Transverse colon (tissue), 4 donors: ENCODE measurements around the gene NCF4. TPM values are rescaled to one million over a fixed set of nuclear protein-coding genes. Genes with fewer than 3 reads are reported as not detected.

Experiments used
- DNase-seq: peaks from one replicate; pipeline ENCODE4 v3.0.0-alpha.2; 2019
- H3K27ac ChIP-seq, 4 donors: fragments of 200-600 bp; sonication (generic); 2 replicates each; pipeline ENCODE4 v1.5.1; 2016 to 2018; ENCODE audit warnings: inconsistent platforms in 4 of 4
- H3K27me3 ChIP-seq: fragments of 200-600 bp; sonication (generic); 2 replicates; pipeline ENCODE4 v1.5.1; 2017; ENCODE audit warnings: inconsistent platforms
- H3K36me3 ChIP-seq, 4 donors: fragments of 200-600 bp; sonication (generic); 2 replicates each; pipeline ENCODE4 v1.5.1; 2017 to 2019; ENCODE audit warnings: inconsistent platforms in 4 of 4
- H3K4me1 ChIP-seq, 4 donors: fragments of 200-600 bp; sonication (generic); 2 replicates each; pipeline ENCODE4 v1.5.1; 2017 to 2020; ENCODE audit warnings: inconsistent platforms in 4 of 4
- H3K4me3 ChIP-seq, 4 donors: fragments of 200-600 bp; sonication (generic); 1 replicate in 1 of 4; 2 replicates in 3 of 4; pipeline versions ENCODE4 v1.5.1 to v1.6.1; 2017 to 2019; ENCODE audit warnings: inconsistent platforms in 4 of 4
- H3K9me3 ChIP-seq, 2 donors: fragments of 200-600 bp; sonication (generic); 2 replicates each; pipeline ENCODE4 v1.5.1; 2017 to 2019; ENCODE audit warnings: inconsistent platforms in 2 of 2
- EP300 ChIP-seq: sonication (generic); formaldehyde crosslinking; IDR thresholded peaks from one replicate; pipeline ENCODE4 v1.6.1; 2017; ENCODE audit warnings: antibody characterized with exemption, low read depth
- POLR2A ChIP-seq: fragments of 450-650 bp; IDR thresholded peaks from one replicate; pipeline ENCODE4 v1.6.1; 2016; ENCODE audit warnings: antibody characterized with exemption, mild to moderate bottlenecking, moderate library complexity
- POLR2AphosphoS5 ChIP-seq, 3 donors: sonication (generic); formaldehyde crosslinking; IDR thresholded peaks; one replicate each; pipeline ENCODE4 v1.6.1; 2016; ENCODE audit warnings: antibody characterized with exemption in 3 of 3
- WGBS, 2 donors: methylation state at CpG; one replicate each; pipeline ENCODE4 v1.1.5; 2018; ENCODE audit warnings: low coverage in 1 of 2; 5-methylcytosine and 5-hydroxymethylcytosine counted together
- in situ Hi-C, 4 donors: fragments of 200-750 bp; cut with MboI; loops; one replicate each; pipeline versions ENCODE4 v1.15.0 to v1.15.1; 2017; ENCODE audit warnings: low sequenced_read_pairs in 3 of 4, low pct_ligation_motif_present in 1 of 4, low pct_unique_long_range_greater_than_20kb in 1 of 4
- intact Hi-C: fragments of 100-400 bp; cut with DNase I; formaldehyde crosslinking; loops from one replicate; pipeline ENCODE4 v1.15.1; 2023; ENCODE audit warnings: low total_unique reads
- total RNA-seq, 4 donors: library from RNA; depleted of rRNA; stranded (reverse); fragments of >200 nt; gene quantifications; one replicate each; pipeline ENCODE4 v1.1.0, GENCODE V29; 2016
- TF ChIP-seq, protein P1 (sequence below), 5 experiments: fragments of 200-600 bp in 3 of 5; fragments of 450-650 bp in 2 of 5; sonication (generic) in 3 of 5; IDR thresholded peaks; 1 replicate in 2 of 5; 2 replicates in 3 of 5; pipeline ENCODE4 v1.5.1; 2016 to 2017; ENCODE audit warnings: antibody characterized with exemption in 5 of 5, inconsistent platforms in 3 of 5, mild to moderate bottlenecking in 2 of 5, moderate library complexity in 1 of 5

Gene NCF4
- total RNA-seq, 4 donors from 2014 or later: 9.4 to 98.7 (median 23.5) TPM

DNA sequence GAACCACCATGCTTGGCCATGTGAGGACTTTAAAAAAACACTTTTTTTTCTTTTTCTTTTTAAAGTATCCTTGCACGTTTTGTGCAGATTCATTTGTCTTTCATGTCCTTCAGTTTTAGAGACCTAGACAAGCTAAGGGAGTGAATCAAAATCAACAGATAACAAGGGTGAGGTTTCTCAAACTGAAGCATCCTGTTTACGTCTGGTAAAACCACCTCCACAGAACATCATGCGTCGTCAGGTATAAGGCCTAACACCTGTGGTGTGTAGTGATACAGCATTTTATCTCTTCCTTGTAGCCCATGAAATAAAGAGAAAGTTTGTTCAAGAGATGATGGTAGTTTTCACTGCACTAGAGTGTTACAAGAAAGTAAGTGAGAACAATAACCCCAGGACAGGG is 26.4 kb downstream of the NCF4 start:
- Histone ChIP-seq H3K36me3 (no peaks in the 10 kb centered on the region), H3K27ac (no peak overlapping the region), H3K4me1 (no peaks in the 10 kb centered on the region), H3K4me3 (no peak overlapping the region), H3K9me3 (no peaks in the 10 kb centered on the region), H3K27me3 (peaks cover 3% of the 10 kb centered on the region)
- intact Hi-C loops: loop anchor here (5.0 kb wide), 1 partner anchor 50 kb away; no protein-coding TSS in a partner anchor
- WGBS, 2 donors: 77 to 89% methylated on average over 4 of the region's 4 CpGs
- in situ Hi-C loops: no loop called here
- no peak for TF ChIP-seq POLR2A
- DNase-seq: no peak

GRCh38 chr22:36891646-36892045 is 30.8 kb downstream of the NCF4 start:
- H3K9me3 ChIP-seq: no peaks in the 10 kb centered on the region
- H3K27ac ChIP-seq: no peak overlapping the region
- 71 to 100% methylated on average over 1 of the region's 1 CpG for WGBS, 2 donors
- H3K4me3 ChIP-seq: no peak overlapping the region
- H3K27me3 ChIP-seq: peaks cover 3% of the 10 kb centered on the region
- in situ Hi-C loops (no loop called here), intact Hi-C loops (no loop called here)
- no peaks in the 10 kb centered on the region for H3K36me3 ChIP-seq
- no peaks in the 10 kb centered on the region for H3K4me1 ChIP-seq
- no peak for DNase-seq
- no peak for TF ChIP-seq EP300
- TF ChIP-seq, protein P1, sequence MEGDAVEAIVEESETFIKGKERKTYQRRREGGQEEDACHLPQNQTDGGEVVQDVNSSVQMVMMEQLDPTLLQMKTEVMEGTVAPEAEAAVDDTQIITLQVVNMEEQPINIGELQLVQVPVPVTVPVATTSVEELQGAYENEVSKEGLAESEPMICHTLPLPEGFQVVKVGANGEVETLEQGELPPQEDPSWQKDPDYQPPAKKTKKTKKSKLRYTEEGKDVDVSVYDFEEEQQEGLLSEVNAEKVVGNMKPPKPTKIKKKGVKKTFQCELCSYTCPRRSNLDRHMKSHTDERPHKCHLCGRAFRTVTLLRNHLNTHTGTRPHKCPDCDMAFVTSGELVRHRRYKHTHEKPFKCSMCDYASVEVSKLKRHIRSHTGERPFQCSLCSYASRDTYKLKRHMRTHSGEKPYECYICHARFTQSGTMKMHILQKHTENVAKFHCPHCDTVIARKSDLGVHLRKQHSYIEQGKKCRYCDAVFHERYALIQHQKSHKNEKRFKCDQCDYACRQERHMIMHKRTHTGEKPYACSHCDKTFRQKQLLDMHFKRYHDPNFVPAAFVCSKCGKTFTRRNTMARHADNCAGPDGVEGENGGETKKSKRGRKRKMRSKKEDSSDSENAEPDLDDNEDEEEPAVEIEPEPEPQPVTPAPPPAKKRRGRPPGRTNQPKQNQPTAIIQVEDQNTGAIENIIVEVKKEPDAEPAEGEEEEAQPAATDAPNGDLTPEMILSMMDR (IDR thresholded peaks at IDR 0.05): no peak
- no peak for TF ChIP-seq POLR2AphosphoS5 (IDR thresholded peaks at IDR 0.05)
- no peak for TF ChIP-seq POLR2A

GRCh38 chr22:36892292-36892691 is 31.5 kb downstream of the NCF4 start:
- Histone ChIP-seq H3K27me3 (peaks cover 3% of the 10 kb centered on the region), H3K4me1 (no peaks in the 10 kb centered on the region), H3K36me3 (no peaks in the 10 kb centered on the region), H3K9me3 (no peaks in the 10 kb centered on the region), H3K4me3 (no peak overlapping the region), H3K27ac (no peak overlapping the region)
- DNase-seq: no peak
- in situ Hi-C loops (no loop called here), intact Hi-C loops (no loop called here)
- TF ChIP-seq, protein P1 (IDR thresholded peaks at IDR 0.05): no peak
- no peak for TF ChIP-seq EP300
- no peak for TF ChIP-seq POLR2AphosphoS5 (IDR thresholded peaks at IDR 0.05)
- no peak for TF ChIP-seq POLR2A
- WGBS, 2 donors: 38 to 60% methylated on average over 2 of the region's 2 CpGs

DNA sequence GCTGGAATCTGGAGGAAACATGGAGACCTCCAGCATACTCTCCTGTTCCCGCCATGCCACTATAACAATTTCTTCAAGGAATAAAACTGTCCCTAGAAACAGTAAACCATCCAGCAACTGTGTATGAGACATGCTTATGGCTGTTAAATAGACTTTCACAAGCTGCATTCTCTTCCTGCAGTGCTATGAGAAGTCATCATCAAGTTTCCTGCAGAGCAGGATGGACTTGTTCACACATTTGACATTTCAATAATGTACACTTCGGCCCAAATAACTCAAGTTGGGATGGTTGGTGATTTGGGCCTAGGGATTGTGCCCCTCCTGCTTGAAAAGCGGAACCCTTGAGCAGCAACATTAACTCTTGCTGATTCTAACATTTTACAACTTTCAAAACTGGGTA is 32.5 kb downstream of the NCF4 start:
- no peak overlapping the region for H3K27ac ChIP-seq
- H3K9me3 ChIP-seq: no peaks in the 10 kb centered on the region
- H3K4me3 ChIP-seq: no peak overlapping the region
- H3K36me3 ChIP-seq: no peaks in the 10 kb centered on the region
- H3K4me1 ChIP-seq: no peaks in the 10 kb centered on the region
- no peak for DNase-seq
- intact Hi-C loops: no loop called here
- H3K27me3 ChIP-seq: peaks cover 7% of the 10 kb centered on the region
- no peak for TF ChIP-seq EP300
- no peak for TF ChIP-seq POLR2AphosphoS5 (IDR thresholded peaks at IDR 0.05)
- TF ChIP-seq POLR2A: no peak
- TF ChIP-seq, protein P1 (IDR thresholded peaks at IDR 0.05): no peak
- in situ Hi-C loops: no loop called here
- 78 to 90% methylated on average over 2 to 3 of the region's 3 CpGs for WGBS, 2 donors

DNA sequence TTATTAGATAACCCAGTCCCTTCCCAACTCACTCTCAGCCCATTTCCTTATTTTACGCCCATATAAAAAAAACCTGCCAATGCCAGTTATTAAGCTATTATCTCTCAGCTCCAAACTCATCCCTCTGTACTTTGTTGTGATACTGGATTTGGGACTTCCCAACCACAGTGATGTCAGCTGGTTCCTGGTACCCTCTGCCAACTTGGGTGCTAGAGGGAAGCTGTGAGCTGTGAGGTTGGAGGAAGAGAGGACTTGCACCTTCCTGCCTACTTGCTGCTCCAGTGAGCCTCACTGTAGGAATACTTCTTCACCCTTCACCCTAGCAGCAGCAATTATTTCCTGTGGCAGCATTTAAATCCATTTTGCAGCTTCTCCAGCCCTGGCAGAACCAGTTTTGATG is 33.5 kb downstream of the NCF4 start:
- Histone ChIP-seq H3K27ac (no peak overlapping the region), H3K4me3 (no peak overlapping the region), H3K9me3 (no peaks in the 10 kb centered on the region), H3K4me1 (no peaks in the 10 kb centered on the region), H3K27me3 (peaks cover 9% of the 10 kb centered on the region), H3K36me3 (no peaks in the 10 kb centered on the region)
- in situ Hi-C loops (no loop called here), intact Hi-C loops (no loop called here)
- TF ChIP-seq POLR2AphosphoS5 (IDR thresholded peaks at IDR 0.05) (no peak), POLR2A (no peak), EP300 (no peak)
- TF ChIP-seq, protein P1 (IDR thresholded peaks at IDR 0.05): no peak
- DNase-seq: no peak
- WGBS, 2 donors: 97 to 100% methylated on average over 1 of the region's 1 CpG
